ENCODE results near the gene CHST3. TPM values are rescaled to one million over a fixed set of nuclear protein-coding genes. Genes with fewer than 3 reads are reported as not detected.

CHST3 gene
- total RNA-seq, 1 experiment from 2014 or later: 6.1 TPM

DNA sequence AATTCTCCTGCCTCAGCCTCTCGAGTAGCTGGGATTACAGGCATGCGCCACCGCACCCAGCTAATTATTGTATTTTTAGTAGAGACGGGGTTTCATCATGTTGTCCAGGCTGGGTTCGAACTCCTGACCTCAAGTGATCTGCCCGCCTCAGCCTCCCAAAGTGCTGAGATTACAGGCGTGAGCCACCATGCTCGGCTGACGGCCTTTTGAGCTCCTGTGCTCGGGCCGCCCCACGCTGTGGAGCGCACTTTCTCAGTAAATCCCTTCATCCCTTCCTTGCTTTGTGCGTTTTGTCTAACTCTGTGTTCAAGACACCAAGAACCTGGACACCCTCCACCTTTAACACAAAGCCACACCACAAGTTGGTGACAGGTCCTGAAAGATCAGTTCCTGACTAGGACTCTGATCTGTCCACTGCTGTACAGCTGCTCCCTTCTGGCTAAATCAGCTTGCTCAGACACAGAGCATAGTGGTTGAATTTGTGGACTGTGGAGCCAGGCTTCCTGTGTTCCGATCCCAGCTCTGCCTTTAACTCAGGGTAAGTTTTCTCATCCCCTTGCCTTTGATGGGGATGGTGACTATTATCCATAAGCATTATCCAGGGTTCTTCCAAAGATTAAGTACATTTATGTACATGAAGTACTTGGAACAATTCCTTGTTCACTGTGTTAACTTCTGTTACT lies 20.1 kb downstream of the CHST3 start:
- Histone ChIP-seq H3K27ac (ENCODE audit: insufficient read length, low read depth, low read length) (no peak overlapping the region), H3K56ac (ENCODE audit: insufficient read length, low read depth, low read length) (no peak overlapping the region), H2AFZ (ENCODE audit: low read length) (no peak overlapping the region), H3K23ac (ENCODE audit: insufficient read length, low read depth, low read length) (no peak overlapping the region), H2BK12ac (ENCODE audit: insufficient read length, low read depth, low read length) (no peak overlapping the region), H3K79me1 (ENCODE audit: insufficient read depth, low read depth, low read length, poor library complexity, severe bottlenecking) (no peaks in the 10 kb centered on the region), H3K9ac (ENCODE audit: extremely low read depth, insufficient read length, low read length) (no peak overlapping the region), H3K4me1 (ENCODE audit: insufficient read depth, low read length) (peaks cover 2% of the 10 kb centered on the region; the same call in 1 of the 2 replicates), H2BK5ac (ENCODE audit: insufficient read length, low read length) (no peak overlapping the region), H3K23me2 (ENCODE audit: insufficient read length, low read depth, low read length, poor library complexity, severe bottlenecking) (no peaks in the 10 kb centered on the region), H3K14ac (ENCODE audit: insufficient read depth, low read length) (no peak overlapping the region), H4K91ac (ENCODE audit: insufficient read length, low read depth, low read length) (no peak overlapping the region), H3K18ac (ENCODE audit: insufficient read length, low read depth, low read length) (no peak overlapping the region), H4K8ac (replicated peaks; ENCODE audit: insufficient read length, low read depth, low read length) (no peak overlapping the region), H3K4me2 (ENCODE audit: insufficient read depth, insufficient read length, low read length) (no peak overlapping the region), H2BK120ac (ENCODE audit: low read depth, low read length, poor library complexity, severe bottlenecking) (no peak overlapping the region), H3K27me3 (ENCODE audit: insufficient read depth, low read length) (no peaks in the 10 kb centered on the region), H3K79me2 (ENCODE audit: insufficient read depth, low read length) (no peaks in the 10 kb centered on the region), H4K5ac (ENCODE audit: insufficient read length, low read depth, low read length) (no peak overlapping the region), H3T11ph (ENCODE audit: low read length) (no peak overlapping the region), H2AK5ac (ENCODE audit: insufficient read length, low read length) (no peak overlapping the region), H3K4ac (ENCODE audit: low read depth, low read length) (no peak overlapping the region), H3K9me3 (ENCODE audit: control insufficient read depth, low read depth, low read length) (no peaks in the 10 kb centered on the region), H2BK20ac (ENCODE audit: low read depth, low read length, poor library complexity, severe bottlenecking) (no peak overlapping the region), H4K20me1 (ENCODE audit: control insufficient read depth, insufficient read depth, insufficient read length) (no peaks in the 10 kb centered on the region), H2BK15ac (ENCODE audit: low read depth, low read length) (no peak overlapping the region)
- H3K27me3 Mint-ChIP-seq (ENCODE audit: low read depth): no peaks in the 10 kb centered on the region; the same call in 1 of the 2 replicates
- H3K36me3 Mint-ChIP-seq (ENCODE audit: insufficient read depth in 1 of 3, low read depth in 3 of 3): peaks cover 9 to 15% (median 11%) of the 10 kb centered on the region in 3 experiments; a peak in 5 of 7 replicates
- peaks cover 5 to 6% of the 10 kb centered on the region in 2 experiments; a peak in 3 of 5 replicates for H3K9me3 Mint-ChIP-seq
- no peak overlapping the region for H3K4me3 Mint-ChIP-seq
- TF ChIP-seq, protein P1, sequence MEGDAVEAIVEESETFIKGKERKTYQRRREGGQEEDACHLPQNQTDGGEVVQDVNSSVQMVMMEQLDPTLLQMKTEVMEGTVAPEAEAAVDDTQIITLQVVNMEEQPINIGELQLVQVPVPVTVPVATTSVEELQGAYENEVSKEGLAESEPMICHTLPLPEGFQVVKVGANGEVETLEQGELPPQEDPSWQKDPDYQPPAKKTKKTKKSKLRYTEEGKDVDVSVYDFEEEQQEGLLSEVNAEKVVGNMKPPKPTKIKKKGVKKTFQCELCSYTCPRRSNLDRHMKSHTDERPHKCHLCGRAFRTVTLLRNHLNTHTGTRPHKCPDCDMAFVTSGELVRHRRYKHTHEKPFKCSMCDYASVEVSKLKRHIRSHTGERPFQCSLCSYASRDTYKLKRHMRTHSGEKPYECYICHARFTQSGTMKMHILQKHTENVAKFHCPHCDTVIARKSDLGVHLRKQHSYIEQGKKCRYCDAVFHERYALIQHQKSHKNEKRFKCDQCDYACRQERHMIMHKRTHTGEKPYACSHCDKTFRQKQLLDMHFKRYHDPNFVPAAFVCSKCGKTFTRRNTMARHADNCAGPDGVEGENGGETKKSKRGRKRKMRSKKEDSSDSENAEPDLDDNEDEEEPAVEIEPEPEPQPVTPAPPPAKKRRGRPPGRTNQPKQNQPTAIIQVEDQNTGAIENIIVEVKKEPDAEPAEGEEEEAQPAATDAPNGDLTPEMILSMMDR (conservative IDR thresholded peaks at IDR 0.05): no peak
- DNase-seq: no peak
- no CpG with 5 or more reads among the region's 15 CpGs for WGBS (ENCODE audit: extremely low coverage, insufficient read length, low lambda C conversion rate)
- peaks cover 10 to 22% of the 10 kb centered on the region in 2 experiments for H3K4me1 Mint-ChIP-seq
- H3K27ac Mint-ChIP-seq: no peak overlapping the region

All from H9 (cell line).